Upper lobe of left lung (tissue), 4 donors: ENCODE results near the gene ROS1.

Source experiments
- EP300 ChIP-seq, 4 donors: sonication (generic); formaldehyde crosslinking; IDR thresholded peaks; one replicate each; pipeline ENCODE4 v1.5.1; 2017; ENCODE audit warnings: antibody characterized with exemption in 4 of 4, control low read depth in 2 of 4
- POLR2AphosphoS5 ChIP-seq, 2 donors: sonication (generic); formaldehyde crosslinking; IDR thresholded peaks; one replicate each; pipeline ENCODE4 v1.5.1; 2017; ENCODE audit warnings: antibody characterized with exemption in 2 of 2
- TF ChIP-seq, protein P1 (sequence below), 6 experiments: fragments of 450-650 bp in 4 of 6; fragments of 200-600 bp in 2 of 6; sonication (generic) in 2 of 6; IDR thresholded peaks; one replicate each; pipeline ENCODE4 v1.5.1; 2016 to 2019; ENCODE audit warnings: antibody characterized with exemption in 6 of 6

DNA sequence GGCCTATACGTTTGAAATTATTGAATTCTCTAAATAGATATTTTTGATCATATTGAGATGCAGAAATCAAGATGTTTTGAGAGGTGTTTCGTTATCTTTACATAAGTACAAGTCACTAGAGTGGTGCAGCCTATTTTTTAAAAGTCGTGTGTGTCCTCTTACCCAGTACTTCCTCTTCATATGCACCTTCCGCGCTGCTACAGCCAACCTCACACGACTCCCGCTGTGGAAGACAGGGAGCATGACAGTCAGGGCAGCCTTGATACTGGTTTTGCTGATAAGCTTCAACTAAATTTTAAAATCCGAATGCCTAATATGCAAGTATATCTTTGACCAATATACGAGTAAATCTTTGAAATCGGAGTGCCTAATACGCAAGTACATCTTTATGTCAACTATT, 16.3 kb downstream of the ROS1 start:
- TF ChIP-seq POLR2AphosphoS5 (IDR thresholded peaks at IDR 0.05) (no peak), EP300 (IDR thresholded peaks at IDR 0.05) (no peak)
- TF ChIP-seq, protein P1, sequence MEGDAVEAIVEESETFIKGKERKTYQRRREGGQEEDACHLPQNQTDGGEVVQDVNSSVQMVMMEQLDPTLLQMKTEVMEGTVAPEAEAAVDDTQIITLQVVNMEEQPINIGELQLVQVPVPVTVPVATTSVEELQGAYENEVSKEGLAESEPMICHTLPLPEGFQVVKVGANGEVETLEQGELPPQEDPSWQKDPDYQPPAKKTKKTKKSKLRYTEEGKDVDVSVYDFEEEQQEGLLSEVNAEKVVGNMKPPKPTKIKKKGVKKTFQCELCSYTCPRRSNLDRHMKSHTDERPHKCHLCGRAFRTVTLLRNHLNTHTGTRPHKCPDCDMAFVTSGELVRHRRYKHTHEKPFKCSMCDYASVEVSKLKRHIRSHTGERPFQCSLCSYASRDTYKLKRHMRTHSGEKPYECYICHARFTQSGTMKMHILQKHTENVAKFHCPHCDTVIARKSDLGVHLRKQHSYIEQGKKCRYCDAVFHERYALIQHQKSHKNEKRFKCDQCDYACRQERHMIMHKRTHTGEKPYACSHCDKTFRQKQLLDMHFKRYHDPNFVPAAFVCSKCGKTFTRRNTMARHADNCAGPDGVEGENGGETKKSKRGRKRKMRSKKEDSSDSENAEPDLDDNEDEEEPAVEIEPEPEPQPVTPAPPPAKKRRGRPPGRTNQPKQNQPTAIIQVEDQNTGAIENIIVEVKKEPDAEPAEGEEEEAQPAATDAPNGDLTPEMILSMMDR (IDR thresholded peaks at IDR 0.05), result no peak
